Nephron progenitor cell (in vitro differentiated cells): ENCODE measurements around the gene TANK.
"Not testable (repeated sequence)": the region's sequence is repeated elsewhere in the genome, so short reads cannot be mapped to it uniquely, and the experiment has no call there.

Experiments
- DNase-seq: peaks from one replicate; pipeline ENCODE4 v3.0.0; 2021
- H3K27ac Mint-ChIP-seq: 2 replicates; pipeline ENCODE4 v1.8.0; 2021; ENCODE audit warnings: mild to moderate bottlenecking, moderate library complexity, mixed read lengths
- H3K27me3 Mint-ChIP-seq: 2 replicates; pipeline ENCODE4 v1.8.0; 2021; ENCODE audit warnings: mild to moderate bottlenecking, low read depth, mixed read lengths; ENCODE audit not compliant: poor library complexity
- H3K36me3 Mint-ChIP-seq: 2 replicates; pipeline ENCODE4 v1.8.0; 2021; ENCODE audit warnings: low read depth, mixed read lengths
- H3K4me1 Mint-ChIP-seq: 2 replicates; pipeline ENCODE4 v1.8.0; 2021; ENCODE audit warnings: mixed read lengths
- H3K4me3 Mint-ChIP-seq: 2 replicates; pipeline ENCODE4 v1.8.0; 2021; ENCODE audit warnings: mild to moderate bottlenecking, moderate library complexity, mixed read lengths
- H3K9me3 Mint-ChIP-seq: 2 replicates; pipeline ENCODE4 v1.8.0; 2021; ENCODE audit warnings: mild to moderate bottlenecking, moderate library complexity, mixed read lengths
- CTCF ChIP-seq: fragments of 200-600 bp; sonication (generic); IDR thresholded peaks from 2 replicates; pipeline ENCODE4 v1.5.0; 2021; ENCODE audit warnings: antibody characterized with exemption

Gene TANK

GRCh38 chr2:161131074-161131680 is 29.1 kb upstream of the TANK start:
- Mint-ChIP-seq H3K27ac (no peak overlapping the region), H3K4me1 (peaks cover 21% of the 10 kb centered on the region), H3K27me3 (peaks cover 3% of the 10 kb centered on the region)

GRCh38 chr2:161131804-161132203 is 28.4 kb upstream of the TANK start:
- TF ChIP-seq CTCF, result no peak
- H3K4me3 Mint-ChIP-seq, result no peak overlapping the region
- no peak for DNase-seq
- H3K4me1 Mint-ChIP-seq, result peaks cover 27% of the 10 kb centered on the region
- H3K27me3 Mint-ChIP-seq, result peaks cover 3% of the 10 kb centered on the region
- peaks cover 3% of the 10 kb centered on the region for H3K9me3 Mint-ChIP-seq
- H3K27ac Mint-ChIP-seq, result no peak overlapping the region
- no peaks in the 10 kb centered on the region for H3K36me3 Mint-ChIP-seq

More at GRCh38 chr2:161131074-161131680, 29.1 kb upstream of the TANK start:
- DNase-seq, result no peak
- Mint-ChIP-seq H3K9me3 (peaks cover 3% of the 10 kb centered on the region), H3K36me3 (no peaks in the 10 kb centered on the region), H3K4me3 (no peak overlapping the region)
- no peak for TF ChIP-seq CTCF

- DNase-seq, H3K27me3 Mint-ChIP-seq, H3K27ac Mint-ChIP-seq, H3K9me3 Mint-ChIP-seq, H3K36me3 Mint-ChIP-seq, H3K4me3 Mint-ChIP-seq: not testable (repeated sequence)
- H3K4me1 Mint-ChIP-seq, result peaks cover 29% of the 10 kb centered on the region
These were observed 27.8 kb upstream of the TANK start for GRCh38 chr2:161132384-161132783.

GRCh38 chr2:161133366-161133765 is 26.9 kb upstream of the TANK start:
- H3K36me3 Mint-ChIP-seq, result no peaks in the 10 kb centered on the region
- peaks cover 29% of the 10 kb centered on the region for H3K4me1 Mint-ChIP-seq
- no peak for TF ChIP-seq CTCF
- H3K9me3 Mint-ChIP-seq, result peaks cover 3% of the 10 kb centered on the region
- H3K27ac Mint-ChIP-seq, result no peak overlapping the region
- no peak for DNase-seq
- H3K27me3 Mint-ChIP-seq, result peaks cover 3% of the 10 kb centered on the region
- H3K4me3 Mint-ChIP-seq, result no peak overlapping the region

- no peak for TF ChIP-seq CTCF
- no peak for DNase-seq
- no peaks in the 10 kb centered on the region for H3K36me3 Mint-ChIP-seq
- H3K27ac Mint-ChIP-seq, result peak overlapping the region; percentile 94
- H3K4me1 Mint-ChIP-seq, result peaks cover 29% of the 10 kb centered on the region
- H3K9me3 Mint-ChIP-seq, result peaks cover 3% of the 10 kb centered on the region
- H3K4me3 Mint-ChIP-seq, result peak overlapping the region; percentile 28
- H3K27me3 Mint-ChIP-seq, result no peaks in the 10 kb centered on the region
These were observed 25.4 kb upstream of the TANK start for GRCh38 chr2:161134547-161135518.

- Mint-ChIP-seq H3K4me1 (peaks cover 29% of the 10 kb centered on the region), H3K27ac (peak overlapping the region; percentile 67), H3K36me3 (no peaks in the 10 kb centered on the region), H3K9me3 (peaks cover 3% of the 10 kb centered on the region), H3K27me3 (no peaks in the 10 kb centered on the region), H3K4me3 (no peak overlapping the region)
- DNase-seq, result no peak
- TF ChIP-seq CTCF, result no peak
These were observed 24.2 kb upstream of the TANK start for GRCh38 chr2:161135951-161136593.
